HG02642 (cell line): ENCODE measurements around the gene CDK11A.
A peak's percentile ranks its signal among the peaks of the same experiment; 100 is the strongest.
"Not testable (repeated sequence)": the region's sequence is repeated elsewhere in the genome, so short reads cannot be mapped to it uniquely, and the experiment has no call there.

ENCODE experiments used
- ATAC-seq: cut with Tn5 transposase; IDR thresholded peaks from one replicate; pipeline ENCODE4 v1.9.1; 2021; ENCODE audit warnings: mild to moderate bottlenecking; ENCODE audit not compliant: unreplicated experiment, poor library complexity

Gene CDK11A

GRCh38 chr1:1691443-1691842 lies 32.7 kb downstream of the CDK11A start:
- not testable (repeated sequence) for ATAC-seq

GRCh38 chr1:1689526-1689925 lies 34.6 kb downstream of the CDK11A start:
- not testable (repeated sequence) for ATAC-seq

- ATAC-seq: no peak
Measured at GRCh38 chr1:1687846-1688245, 36.3 kb downstream of the CDK11A start.

- ATAC-seq: no peak
Measured at GRCh38 chr1:1684031-1684681, 40.0 kb downstream of the CDK11A start.

- ATAC-seq: no peak
Measured at GRCh38 chr1:1683104-1683905, 40.9 kb downstream of the CDK11A start.

- no peak for ATAC-seq
Measured at GRCh38 chr1:1680912-1681273, 43.3 kb downstream of the CDK11A start.

GRCh38 chr1:1680031-1680911 lies 43.9 kb downstream of the CDK11A start:
- no peak for ATAC-seq

GRCh38 chr1:1678581-1679380 lies 45.4 kb downstream of the CDK11A start:
- ATAC-seq: no peak

GRCh38 chr1:1677718-1678580 lies 46.2 kb downstream of the CDK11A start:
- peak; percentile 71 for ATAC-seq

- ATAC-seq: not testable (repeated sequence)
Measured at GRCh38 chr1:1676087-1676486, 48.1 kb downstream of the CDK11A start.

- ATAC-seq: not testable (repeated sequence)
Measured at GRCh38 chr1:1675218-1675617, 48.9 kb downstream of the CDK11A start.

GRCh38 chr1:1674806-1675205 lies 49.4 kb downstream of the CDK11A start:
- ATAC-seq: not testable (repeated sequence)

GRCh38 chr1:1672181-1672965 lies 51.8 kb downstream of the CDK11A start:
- ATAC-seq: no peak

- no peak for ATAC-seq
Measured at GRCh38 chr1:1671365-1672119, 52.6 kb downstream of the CDK11A start.

GRCh38 chr1:1670866-1671265 lies 53.3 kb downstream of the CDK11A start:
- no peak for ATAC-seq

GRCh38 chr1:1669468-1670440 lies 54.4 kb downstream of the CDK11A start:
- no peak for ATAC-seq

- ATAC-seq: no peak
Measured at GRCh38 chr1:1666526-1666925, 57.6 kb downstream of the CDK11A start.
